Epithelial cell of esophagus (primary cell): Measurements from ENCODE around the gene CLCN6.

ENCODE experiments used
- DNase-seq: peaks from one replicate; pipeline ENCODE4 v3.0.0; 2010; ENCODE audit warnings: low read depth
- H3K4me3 ChIP-seq: 2 replicates; pipeline ENCODE4 v1.5.1; 2011; ENCODE audit warnings: mild to moderate bottlenecking, low read length, control low read depth
- CTCF ChIP-seq: IDR thresholded peaks from 2 replicates; pipeline ENCODE4 v1.5.1; 2011; ENCODE audit warnings: low read depth, mild to moderate bottlenecking, low read length, control low read depth, inconsistent platforms; ENCODE audit not compliant: insufficient read depth; ENCODE audit errors: missing control alignments

The CLCN6 gene

GRCh38 chr1:11857164-11857851 lies 51.3 kb downstream of the CLCN6 start:
- H3K4me3 ChIP-seq: no peak overlapping the region
- DNase-seq: no peak
- TF ChIP-seq CTCF: no peak

DNA sequence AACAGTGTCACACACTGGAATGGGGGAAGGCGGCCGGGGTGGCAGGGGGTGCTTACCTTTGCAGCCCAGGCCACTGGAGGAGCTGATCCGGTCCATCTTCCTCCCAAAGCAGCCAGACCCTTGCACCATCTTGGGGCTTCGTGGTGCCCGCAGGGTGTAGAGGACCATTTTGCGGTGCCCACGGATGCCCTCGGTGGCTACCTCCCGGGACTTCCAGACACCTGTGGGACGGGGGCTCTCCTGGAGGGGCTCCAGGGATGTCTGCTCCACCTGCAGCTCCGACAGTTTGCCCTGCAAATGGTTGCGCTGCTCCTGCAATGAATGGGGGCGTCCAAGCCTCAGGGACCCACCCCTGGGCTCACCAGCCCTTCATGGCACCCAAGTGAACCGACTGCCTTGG lies 52.2 kb downstream of the CLCN6 start:
- no peak overlapping the region for H3K4me3 ChIP-seq
- TF ChIP-seq CTCF: no peak
- DNase-seq: no peak

GRCh38 chr1:11858613-11858967 lies 52.6 kb downstream of the CLCN6 start, which contains the start of gene NPPB:
Gene NPPB (minus strand): TSS chr1:11858945. CDS start chr1:11858833, 112 bp downstream.
- DNase-seq: no peak
- no peak within 1 kb of the TSS for H3K4me3 ChIP-seq
- TF ChIP-seq CTCF: no peak

DNA sequence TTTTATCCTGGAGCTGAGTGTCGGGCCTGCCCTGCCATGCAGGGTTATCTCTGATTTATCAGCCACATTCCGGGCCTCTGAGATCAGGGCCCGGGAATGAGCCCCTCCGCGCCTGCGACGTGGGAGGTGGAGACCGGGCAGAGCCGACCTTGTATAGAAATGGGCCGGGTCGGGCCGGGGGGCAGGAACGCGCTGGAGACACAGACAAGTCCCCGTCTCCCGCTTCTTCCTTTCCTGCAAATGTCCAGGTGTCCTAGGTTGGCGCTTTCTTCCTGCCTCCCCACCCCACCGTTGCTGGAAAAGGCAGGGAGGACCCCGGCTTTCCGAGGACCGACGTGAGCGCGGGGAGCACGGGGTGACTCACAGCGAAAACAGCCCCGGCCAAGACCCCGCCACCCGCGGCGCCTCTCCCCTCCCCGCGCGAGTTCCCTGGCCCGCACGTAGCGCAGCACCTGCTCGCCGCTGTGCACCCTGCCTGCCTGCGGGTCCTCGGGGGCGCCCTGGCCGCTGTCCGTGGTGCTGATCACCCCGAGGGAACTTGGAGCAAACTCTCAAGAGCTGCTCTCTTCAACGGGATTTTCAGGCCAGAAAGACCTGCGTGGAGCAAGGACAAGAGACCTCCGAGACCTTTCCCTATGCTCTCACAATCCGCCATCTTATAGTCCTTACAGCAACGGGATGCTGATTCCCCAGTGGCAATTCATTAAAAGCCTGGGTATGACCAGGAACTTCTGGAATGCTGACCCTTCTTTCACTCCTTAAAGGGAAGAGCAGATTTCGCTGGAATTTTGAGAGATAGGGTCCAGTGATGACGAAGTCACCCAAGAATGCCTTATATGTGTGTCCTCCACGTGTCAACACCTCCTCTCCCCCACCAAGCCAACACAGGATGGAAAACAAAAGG lies 53.2 kb downstream of the CLCN6 start:
- TF ChIP-seq CTCF: peak; percentile 10
- DNase-seq: peak; percentile 58
- no peak overlapping the region for H3K4me3 ChIP-seq

DNA sequence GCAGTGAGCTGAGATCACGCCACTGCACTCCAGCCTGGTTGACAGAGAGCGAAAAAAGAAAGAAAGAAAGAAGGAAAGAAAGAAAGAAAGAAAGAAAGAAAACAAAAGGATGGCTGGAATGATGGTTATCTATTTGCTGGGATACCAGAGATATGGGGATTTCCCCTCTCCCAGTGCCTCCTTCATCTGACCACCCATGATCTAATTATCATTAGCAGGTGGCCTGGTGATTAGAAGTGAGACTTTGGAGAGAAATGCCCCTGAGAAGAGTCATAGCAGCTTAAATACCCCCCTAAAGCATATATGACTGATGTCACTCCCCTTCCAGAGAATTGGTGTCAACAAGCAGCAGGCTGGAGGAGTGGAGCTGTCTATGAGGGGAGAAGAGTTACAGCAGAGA lies 54.1 kb downstream of the CLCN6 start:
- no peak overlapping the region for H3K4me3 ChIP-seq
- TF ChIP-seq CTCF: no peak
- DNase-seq: no peak

GRCh38 chr1:11860587-11860986 lies 54.6 kb downstream of the CLCN6 start:
- TF ChIP-seq CTCF: no peak

More at GRCh38 chr1:11860587-11860986, 54.6 kb downstream of the CLCN6 start:
- no peak for DNase-seq
- H3K4me3 ChIP-seq: no peak overlapping the region
